ENCODE data around the gene ITSN1. TPM values are rescaled to one million over a fixed set of nuclear protein-coding genes. Genes with fewer than 3 reads are reported as not detected.

ITSN1 gene
- total and polyA plus RNA-seq, 3 donors from 2014 or later = 20.0 to 56.6 (median 48.4) TPM

GRCh38 chr21:33813832-33814365, 171.6 kb downstream of the ITSN1 start:
- TF ChIP-seq CTCF (IDR thresholded peaks at IDR 0.05) (no peak), POLR2A (IDR thresholded peaks at IDR 0.05) (no peak)
- Histone ChIP-seq H3K27ac (no peak overlapping the region), H3K4me1 (peaks cover 22% of the 10 kb centered on the region), H3K27me3 (no peaks in the 10 kb centered on the region), H3K9me3 (no peaks in the 10 kb centered on the region), H3K4me3 (no peak overlapping the region), H3K36me3 (ENCODE audit: low read depth, missing control alignments) (no peaks in the 10 kb centered on the region)
- 93 to 100% methylated on average over 5 to 7 of the region's 7 CpGs for WGBS, 2 donors
- no peak for DNase-seq
- intact Hi-C loops (cut with DNase I; ENCODE audit: low total_unique reads) = no loop called here

GRCh38 chr21:33815143-33815707, 172.9 kb downstream of the ITSN1 start:
- Histone ChIP-seq H3K27ac (no peak overlapping the region), H3K4me3 (no peak overlapping the region), H3K27me3 (no peaks in the 10 kb centered on the region), H3K36me3 (ENCODE audit: low read depth, missing control alignments) (no peaks in the 10 kb centered on the region), H3K4me1 (peaks cover 19% of the 10 kb centered on the region), H3K9me3 (no peaks in the 10 kb centered on the region)
- WGBS, 2 donors = 77 to 86% methylated on average over 7 of the region's 7 CpGs
- no peak for DNase-seq
- no peak for TF ChIP-seq CTCF (IDR thresholded peaks at IDR 0.05)
- TF ChIP-seq POLR2A (IDR thresholded peaks at IDR 0.05) = no peak
- intact Hi-C loops (cut with DNase I; ENCODE audit: low total_unique reads) = no loop called here

- TF ChIP-seq POLR2A (IDR thresholded peaks at IDR 0.05) = no peak
- TF ChIP-seq CTCF (IDR thresholded peaks at IDR 0.05) = no peak
- H3K27me3 ChIP-seq = no peaks in the 10 kb centered on the region
- no peaks in the 10 kb centered on the region for H3K9me3 ChIP-seq
- H3K36me3 ChIP-seq (ENCODE audit: low read depth, missing control alignments) = no peaks in the 10 kb centered on the region
- no peak for DNase-seq
- H3K4me3 ChIP-seq = no peak overlapping the region
- intact Hi-C loops (cut with DNase I; ENCODE audit: low total_unique reads) = no loop called here
- no peak overlapping the region for H3K27ac ChIP-seq
- 86 to 92% methylated on average over 2 of the region's 2 CpGs for WGBS, 2 donors
- H3K4me1 ChIP-seq = peaks cover 10% of the 10 kb centered on the region
Measured at GRCh38 chr21:33816174-33816573, 173.9 kb downstream of the ITSN1 start.

GRCh38 chr21:33817138-33817537, 174.8 kb downstream of the ITSN1 start:
- H3K27me3 ChIP-seq = no peaks in the 10 kb centered on the region
- DNase-seq = no peak
- H3K36me3 ChIP-seq (ENCODE audit: low read depth, missing control alignments) = no peaks in the 10 kb centered on the region
- intact Hi-C loops (cut with DNase I; ENCODE audit: low total_unique reads) = no loop called here
- H3K4me3 ChIP-seq = no peak overlapping the region
- WGBS, 2 donors = 87% methylated on average over 7 of the region's 7 CpGs
- H3K27ac ChIP-seq = no peak overlapping the region
- H3K4me1 ChIP-seq = peaks cover 6% of the 10 kb centered on the region
- TF ChIP-seq CTCF (IDR thresholded peaks at IDR 0.05) = no peak
- TF ChIP-seq POLR2A (IDR thresholded peaks at IDR 0.05) = no peak
- H3K9me3 ChIP-seq = no peaks in the 10 kb centered on the region
